HG02588 (cell line): ENCODE data around the gene RCBTB1.

ENCODE experiments used
- ATAC-seq: cut with Tn5 transposase; IDR thresholded peaks from one replicate; pipeline ENCODE4 v1.9.1; 2021; ENCODE audit warnings: mild to moderate bottlenecking, moderate library complexity; ENCODE audit not compliant: unreplicated experiment

Gene RCBTB1

DNA sequence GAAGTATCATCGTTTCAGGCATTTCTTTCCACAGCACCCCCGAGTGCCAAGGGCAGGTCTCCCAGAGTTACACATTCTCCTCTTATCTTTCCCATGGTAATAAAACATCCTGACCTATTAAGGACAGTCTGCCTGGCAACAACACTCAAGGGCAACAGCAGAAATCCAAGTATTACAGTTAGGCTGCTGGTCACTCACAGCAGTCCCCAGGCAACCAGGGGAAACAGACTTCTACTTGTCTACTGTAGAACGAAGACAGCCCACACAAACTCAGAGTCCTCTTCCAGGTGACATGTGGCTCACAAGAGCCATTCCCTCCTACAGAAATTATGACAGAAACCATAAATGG lies 24.3 kb downstream of the RCBTB1 start:
- no peak for ATAC-seq

DNA sequence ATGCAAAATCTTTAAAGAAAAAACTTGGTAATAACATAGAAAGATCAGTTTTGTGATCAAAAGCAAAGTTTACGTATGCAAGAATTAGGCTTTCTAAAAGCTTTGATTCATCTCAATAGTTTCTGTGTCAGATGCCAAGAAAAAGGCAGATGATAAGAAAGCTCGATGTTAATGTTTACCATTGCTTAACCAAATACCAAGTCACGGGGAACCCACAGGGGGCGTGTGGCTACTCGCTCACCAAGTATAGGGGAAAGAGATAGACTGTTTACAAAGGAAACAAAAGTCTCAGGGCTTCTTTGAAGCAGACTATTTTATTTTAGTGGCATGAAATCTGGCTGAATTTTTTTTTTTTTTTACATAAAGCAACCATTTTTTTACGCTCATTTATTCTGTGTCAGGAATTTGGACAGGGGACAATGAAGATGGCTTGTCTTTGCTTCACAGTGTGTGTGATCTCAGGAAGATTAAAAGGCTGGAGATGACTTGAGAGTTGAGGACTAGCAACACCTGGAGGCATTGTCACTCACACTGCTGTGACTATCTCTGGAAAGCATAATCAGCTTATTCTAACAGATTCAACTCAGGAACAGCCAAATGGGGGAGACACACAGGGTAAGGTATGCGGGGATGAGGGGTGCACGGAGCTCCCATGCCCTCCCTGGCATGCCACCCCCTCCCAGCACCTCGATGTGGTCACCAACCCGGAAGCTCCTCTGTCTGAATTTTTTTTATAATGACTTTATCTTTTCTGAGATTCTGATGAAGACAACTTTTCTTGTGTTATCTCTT lies 24.9 kb downstream of the RCBTB1 start:
- no peak for ATAC-seq

DNA sequence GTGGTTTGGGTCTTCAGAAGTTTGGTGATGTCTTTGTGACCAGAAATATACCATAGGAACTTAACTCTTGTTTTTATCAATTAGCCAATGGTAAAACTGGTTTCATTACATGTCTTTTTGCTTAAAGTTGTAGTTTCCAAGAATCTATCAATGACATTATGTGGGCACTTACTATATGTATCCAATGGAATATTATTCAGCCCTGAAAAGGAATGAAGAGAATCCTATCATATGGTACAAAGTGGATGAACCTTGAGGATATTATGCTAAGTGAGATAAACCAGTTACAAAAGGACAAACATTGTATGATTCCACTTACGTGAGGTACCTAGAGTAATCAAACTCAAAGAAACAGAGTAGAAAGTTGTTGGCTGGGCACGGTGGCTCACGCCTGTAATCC lies 26.4 kb downstream of the RCBTB1 start:
- no peak for ATAC-seq

DNA sequence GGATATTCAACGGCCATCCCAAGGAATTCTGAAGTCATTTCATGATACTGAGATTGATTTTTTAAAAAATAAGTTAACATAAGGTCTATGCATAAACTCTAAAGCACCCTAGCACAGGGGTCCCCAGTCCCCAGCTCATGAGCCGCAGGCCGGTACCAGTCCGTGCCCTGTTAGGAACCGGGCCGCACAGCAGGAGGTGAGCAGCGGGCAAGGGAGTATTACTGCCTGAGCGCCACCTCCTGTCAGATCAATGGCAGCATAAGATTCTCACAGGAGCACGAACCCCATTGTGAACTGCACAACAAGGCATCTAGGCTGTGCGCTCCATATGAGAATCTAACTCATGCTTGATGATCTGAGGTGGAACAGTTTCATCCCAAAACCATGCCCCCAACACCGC lies 31.0 kb downstream of the RCBTB1 start:
- no peak for ATAC-seq

DNA sequence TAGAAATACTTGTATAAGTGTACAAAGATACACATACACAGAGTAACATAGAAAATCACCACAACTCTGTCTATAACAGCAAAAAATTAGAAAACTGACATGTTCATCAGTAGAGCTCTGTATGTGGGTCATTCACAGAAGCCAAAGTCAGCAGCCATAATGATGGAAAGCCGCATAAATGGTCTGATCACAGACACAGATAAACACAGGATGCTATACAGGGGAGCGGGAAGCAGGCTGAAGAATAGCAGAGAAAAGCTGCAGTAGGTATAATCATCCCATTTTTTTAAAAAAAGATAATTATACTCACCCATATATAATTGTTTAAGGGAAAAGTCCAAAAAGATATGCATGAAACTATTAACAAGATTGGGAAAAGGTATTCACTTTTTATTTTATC lies 31.5 kb downstream of the RCBTB1 start:
- no peak for ATAC-seq

DNA sequence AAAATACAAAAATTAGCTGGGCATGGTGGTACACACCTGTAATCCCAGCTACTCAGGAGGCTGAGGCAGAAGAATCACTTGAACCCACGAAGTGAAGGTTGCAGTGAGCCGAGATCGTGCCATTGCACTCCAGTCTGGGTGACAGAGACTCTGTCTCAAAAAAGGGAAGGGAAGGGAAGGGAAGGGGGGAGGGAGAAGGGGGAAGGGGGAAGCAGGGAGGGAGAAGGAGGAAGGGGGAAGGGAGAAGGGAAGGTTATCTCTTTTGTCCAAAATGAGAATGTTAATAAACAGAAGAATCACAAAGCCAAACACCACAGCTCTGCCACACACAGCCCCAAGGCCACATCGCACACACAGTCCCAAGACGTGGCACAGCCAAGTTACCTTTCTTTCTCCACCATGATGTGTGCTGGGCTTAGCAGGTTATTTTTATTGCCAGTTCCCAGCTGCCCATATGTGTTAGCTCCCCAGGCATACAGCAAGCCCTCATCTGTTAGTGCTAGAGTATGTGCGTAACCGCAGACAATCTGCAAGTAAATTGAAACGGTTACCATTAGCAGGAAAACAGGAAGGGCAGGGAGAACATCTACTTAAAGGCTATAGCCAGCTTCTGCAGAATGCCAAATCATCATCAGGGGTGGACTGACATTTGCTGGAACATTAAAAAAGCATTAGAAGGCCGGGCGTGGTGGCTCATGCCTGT lies 34.3 kb downstream of the RCBTB1 start:
- no peak for ATAC-seq

DNA sequence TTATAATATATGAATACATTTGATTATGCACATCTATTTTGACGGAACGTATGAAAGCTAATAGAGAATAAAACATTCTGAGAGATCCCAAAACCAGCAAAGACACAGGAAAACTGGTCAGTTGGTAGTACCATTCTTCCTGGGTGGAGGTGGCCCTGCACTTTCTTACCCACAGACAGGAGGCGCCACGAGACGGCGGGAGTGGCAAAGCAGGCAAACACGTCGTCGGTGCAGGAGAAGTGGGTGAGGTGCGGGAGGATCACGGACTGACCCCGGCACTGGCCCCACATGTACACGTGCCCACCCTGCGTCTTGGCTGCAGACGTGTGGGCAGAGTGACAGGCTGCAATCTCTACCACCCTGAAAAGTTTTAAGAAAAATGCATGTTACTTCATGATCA lies 36.1 kb downstream of the RCBTB1 start:
- no peak for ATAC-seq

DNA sequence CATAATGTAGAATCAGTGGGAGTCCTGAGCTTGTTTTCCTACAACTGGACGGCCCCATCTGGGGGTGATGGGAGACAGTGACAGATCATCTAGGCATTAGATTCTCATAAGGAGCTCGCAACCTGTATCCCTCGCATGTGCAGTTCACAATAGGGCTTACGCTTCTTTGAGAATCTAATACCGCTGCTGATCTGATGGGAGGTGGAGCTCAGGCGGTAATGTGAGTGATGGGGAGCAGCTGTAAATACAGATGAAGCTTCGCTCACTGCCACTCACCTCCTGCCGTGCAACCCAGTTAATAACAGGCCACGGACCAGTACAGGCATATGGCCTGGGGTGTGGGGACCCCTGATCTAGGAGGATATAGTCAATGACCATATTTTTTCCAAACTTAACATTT lies 38.8 kb downstream of the RCBTB1 start:
- ATAC-seq: no peak

DNA sequence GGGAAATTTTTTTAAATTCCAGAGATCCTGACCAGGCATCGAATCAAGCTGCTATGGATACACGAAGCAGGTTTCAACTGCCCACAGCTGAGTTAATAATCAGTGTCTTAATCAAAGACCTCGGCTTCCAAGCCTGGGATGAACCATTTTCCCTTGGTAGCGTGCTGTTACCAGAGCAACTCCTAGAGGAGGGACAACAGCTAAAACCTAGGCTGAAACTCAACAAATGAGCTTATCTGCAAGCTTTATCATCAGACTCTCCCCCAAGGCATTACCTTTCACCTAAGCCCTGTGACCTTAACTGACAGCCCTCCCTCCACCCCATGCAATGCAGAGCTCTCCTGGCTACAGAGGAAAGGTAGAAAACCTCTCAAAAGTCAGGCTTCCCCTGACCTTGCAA lies 39.7 kb downstream of the RCBTB1 start:
- no peak for ATAC-seq

DNA sequence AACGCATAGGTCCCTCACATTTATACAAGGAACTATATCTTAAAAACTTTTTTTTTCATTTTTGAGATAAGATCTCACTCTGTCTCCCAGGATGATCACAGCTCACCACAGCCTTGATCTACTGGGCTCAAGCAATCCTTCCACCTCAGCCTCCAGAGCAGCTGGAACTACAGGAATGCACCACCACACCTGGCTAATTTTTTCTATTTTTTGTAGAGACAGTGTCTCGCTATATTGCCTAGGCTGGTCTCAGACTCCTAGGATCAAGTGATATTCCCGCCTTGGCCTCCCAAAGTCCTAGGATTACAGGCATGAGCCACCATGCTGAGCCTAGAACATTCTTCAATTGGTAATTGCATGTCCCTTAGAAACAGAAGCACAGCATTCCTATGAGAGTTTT lies 41.7 kb downstream of the RCBTB1 start:
- no peak for ATAC-seq

DNA sequence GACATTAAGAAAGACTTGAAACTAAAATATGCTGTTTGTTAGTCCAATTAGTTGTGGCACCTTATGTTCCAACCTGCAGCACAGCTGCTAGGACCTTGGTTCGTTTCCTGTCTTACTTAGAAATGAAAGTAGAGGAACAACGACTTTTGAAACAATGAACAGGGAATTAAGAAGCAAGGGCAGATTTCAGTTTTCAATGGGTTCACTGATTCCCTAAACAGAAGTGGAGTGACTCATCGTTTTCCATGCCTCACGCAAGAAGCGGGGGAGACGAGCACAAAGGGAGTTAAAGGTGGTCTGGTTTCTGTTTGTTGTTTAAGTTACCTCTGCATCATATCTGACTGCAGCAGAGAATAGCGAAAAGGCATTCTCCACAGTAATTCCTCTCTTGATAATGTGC lies 44.8 kb downstream of the RCBTB1 start:
- ATAC-seq: no peak

DNA sequence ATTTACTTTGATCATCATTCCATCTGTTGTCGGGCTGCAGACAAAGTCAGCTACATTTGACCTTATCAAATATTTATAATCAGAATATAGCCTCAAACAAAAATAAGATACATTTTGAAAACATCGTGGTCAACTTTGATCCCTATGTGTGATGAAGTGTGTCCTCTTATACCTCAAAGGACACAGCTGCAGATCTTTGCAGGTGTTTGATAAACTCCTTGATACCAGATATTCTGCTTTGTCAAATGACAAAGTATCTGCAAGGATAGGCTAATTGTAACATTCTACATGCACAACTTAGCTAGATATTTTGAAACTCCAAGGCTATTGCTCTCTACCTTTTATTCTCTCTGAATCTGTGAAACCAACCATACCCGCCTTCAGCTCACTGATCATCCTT lies 45.6 kb downstream of the RCBTB1 start:
- no peak for ATAC-seq

DNA sequence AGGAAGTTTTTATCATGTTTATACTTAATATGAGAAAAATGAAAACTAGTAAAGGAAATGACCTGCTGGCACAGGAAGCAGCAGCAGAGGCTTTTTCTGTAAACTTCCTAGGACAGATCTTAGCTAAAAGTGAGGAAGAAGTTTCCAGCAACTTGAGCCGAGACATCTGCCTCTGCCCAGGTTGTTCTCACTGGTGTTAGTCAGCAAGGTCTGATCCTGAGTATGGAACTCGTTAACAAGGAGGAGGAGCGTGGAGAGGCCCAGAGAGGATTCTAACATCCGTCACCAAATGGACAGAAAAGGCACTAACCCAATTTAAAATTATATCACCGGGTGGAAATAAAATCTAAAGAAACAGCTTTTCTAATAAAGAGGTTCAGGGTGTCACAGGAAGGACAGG lies 46.0 kb downstream of the RCBTB1 start:
- ATAC-seq: no peak

DNA sequence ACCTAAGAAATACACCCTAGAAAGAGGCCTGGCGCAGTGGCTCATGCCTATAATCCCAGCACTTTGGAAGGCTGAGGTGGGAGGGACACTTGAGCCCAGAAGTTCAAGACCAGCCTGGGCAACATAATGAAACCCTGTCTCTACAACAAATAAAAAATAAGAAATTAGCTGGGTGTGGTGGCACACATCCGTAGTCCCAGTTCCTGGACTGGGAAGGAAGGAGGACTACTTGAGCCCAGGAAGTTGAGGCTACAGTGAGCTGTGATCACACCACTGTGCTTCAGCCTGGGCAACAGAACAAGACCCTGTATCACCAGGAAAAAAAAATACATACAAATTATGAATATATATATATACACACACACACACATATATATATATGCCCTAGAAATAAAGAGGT lies 47.0 kb downstream of the RCBTB1 start:
- ATAC-seq: no peak

DNA sequence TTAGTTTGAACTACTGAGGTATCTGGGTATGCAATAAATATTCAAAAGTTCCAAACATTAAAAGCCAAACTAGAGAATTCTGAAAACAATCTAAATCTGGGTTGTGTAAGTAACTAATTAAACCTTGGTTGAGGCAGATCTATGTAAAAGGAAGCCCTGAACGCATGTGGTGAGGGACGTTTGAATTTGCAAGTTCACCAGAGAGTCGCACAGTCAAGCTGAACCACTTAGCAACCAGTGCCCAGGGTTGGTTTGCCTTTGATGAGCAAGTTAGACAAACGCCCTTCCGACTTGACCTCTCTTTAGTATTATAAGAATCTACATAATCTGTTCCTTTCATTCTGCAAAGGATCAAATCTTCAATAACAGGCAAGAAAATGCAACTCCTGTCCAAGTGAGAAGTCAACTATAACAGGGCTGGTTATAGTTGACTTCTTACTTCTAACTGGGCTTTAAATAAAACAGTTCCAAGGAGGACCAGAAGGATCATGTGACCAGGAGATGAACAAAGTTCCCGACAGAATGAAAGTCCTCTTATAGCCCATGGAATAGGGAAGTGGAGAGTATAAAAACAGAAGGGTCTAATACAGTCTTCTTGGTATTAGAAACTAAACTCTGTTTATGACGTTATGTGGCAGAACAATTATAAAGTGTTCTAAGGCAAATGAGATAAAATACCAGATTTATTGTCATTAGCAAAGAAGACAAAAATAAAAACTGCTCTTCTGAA lies 49.0 kb downstream of the RCBTB1 start:
- ATAC-seq: no peak

DNA sequence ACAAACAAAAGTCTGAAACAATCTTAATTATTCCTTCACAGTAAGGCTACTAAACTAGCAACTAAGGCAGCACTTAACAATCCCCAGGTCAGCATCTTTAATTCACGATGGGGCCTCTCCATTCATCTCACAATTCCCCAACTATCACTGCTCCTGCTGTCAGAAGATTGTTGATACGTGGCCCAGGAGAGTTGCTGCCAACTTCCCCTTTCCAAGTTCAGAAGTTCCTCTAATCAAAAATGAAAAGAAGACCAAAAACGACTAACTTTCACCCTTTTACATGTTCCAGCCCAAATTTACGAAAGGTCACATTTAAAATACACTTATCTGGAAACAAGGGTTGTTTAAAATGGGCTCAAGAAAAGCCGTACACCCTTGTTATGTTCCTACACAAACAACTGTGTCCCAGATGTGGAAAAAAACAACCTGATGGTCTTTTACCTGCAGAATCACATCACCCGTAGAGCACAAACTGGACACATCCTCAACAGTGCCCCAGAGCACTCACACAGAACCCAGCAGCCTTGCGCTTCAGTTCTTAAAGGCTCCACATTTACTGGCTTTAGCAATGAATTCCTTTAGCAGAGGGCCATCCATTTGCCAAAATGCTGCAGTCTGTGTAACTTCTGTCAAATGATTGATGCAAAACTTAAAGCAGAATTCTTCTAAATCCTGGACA lies 51.6 kb downstream of the RCBTB1 start:
- ATAC-seq: no peak

DNA sequence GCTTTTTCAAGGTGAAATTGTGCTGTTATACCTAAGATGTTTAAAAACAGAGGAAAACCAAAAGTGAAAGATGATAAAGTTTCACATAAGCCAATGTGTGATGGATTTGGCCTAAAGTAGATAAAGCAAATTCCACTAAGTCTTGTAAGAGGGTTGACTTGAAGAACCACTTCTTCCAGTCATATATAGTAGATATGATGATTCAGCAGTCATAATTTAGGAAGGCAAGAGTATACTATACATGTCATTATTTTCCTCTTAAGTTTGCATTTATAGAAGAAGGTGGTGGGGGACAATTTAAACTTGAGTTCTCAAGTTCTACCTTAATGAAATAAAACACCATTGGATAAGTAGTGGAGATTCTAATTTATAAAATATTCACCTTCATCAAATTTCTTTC lies 52.3 kb downstream of the RCBTB1 start:
- ATAC-seq: no peak

DNA sequence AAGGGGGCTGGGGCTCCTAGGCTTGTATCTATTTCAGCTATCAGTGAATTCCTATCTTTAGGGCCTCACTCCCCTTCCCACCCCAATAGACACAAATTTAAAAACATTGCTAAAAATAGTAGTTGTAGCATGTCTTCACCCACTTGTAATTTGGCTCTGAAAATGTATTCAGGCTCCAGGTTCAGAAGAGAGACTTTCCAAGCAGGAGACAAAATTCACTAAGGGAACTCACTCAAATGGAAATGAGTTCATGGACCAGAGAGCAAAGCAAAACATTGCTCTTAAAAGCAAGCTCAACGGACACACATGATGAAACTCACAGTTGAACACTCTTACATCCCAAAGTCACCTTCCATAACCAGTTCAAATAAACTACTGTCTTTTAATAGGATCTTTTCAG lies 52.8 kb downstream of the RCBTB1 start:
- ATAC-seq: no peak

DNA sequence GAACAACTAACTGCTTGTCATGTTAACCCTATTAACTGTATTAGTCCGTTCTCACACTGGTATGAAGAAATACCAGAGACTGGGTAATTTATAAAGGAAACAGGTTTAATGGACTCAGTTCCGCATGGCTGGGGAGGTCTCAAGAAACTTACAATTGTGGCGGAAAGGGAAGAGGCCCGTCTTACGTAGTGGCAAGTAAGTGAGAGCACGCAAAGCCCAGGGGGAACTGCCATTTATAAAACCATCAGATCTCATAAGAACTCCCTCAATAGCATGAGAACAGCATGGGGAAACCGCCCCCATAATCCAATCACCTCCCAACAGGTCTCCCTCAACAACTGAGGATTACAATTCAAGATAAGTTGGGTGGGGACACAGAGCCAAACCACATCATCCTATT lies 54.9 kb downstream of the RCBTB1 start:
- ATAC-seq: no peak

DNA sequence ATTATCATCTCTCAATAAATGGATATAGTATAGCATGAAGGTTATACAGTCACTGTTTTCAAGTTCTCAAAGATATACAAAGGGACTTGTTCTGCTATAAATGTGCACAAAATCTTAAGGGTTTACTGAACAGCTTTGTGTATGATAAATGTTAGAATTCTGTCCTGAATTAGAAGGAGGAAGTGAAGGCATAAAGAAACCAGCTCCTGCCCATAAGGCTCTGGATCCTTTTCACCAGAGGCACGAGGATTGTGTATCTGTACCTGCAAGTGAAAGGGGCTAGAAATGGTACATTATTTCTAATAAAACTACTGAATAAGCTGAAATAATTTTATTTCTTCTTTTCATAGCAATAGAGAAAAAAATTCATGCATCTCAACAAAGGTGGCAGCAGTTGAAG lies 57.2 kb downstream of the RCBTB1 start:
- no peak for ATAC-seq

DNA sequence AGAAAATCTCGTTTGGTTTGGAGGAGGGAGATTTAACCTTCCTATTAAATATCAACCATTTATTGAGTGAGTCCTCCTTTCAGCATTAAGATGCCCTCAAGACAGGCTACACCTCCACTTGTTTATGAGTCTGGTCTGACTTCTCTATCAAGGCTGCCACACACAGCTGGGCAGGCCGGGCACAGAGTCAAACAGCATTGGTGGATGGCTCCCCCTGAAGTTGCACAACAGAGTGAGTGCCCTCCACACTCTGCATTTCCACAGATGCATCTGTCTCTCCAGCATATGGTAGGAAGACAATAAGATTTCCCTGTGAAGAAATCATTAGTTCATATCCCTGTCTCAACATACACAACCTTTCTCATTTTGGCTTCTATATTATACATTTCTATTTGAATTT lies 58.2 kb downstream of the RCBTB1 start:
- no peak for ATAC-seq
